ENCODE data around the gene PACSIN1. TPM values are rescaled to one million over a fixed set of nuclear protein-coding genes. Genes with fewer than 3 reads are reported as not detected.

The PACSIN1 gene
- total and polyA plus RNA-seq, 2 donors (not counting 3 experiments of a cell fraction or from before 2014, with no cell fraction given) = 0.03 TPM; not detected in 1

GRCh38 chr6:34489207-34489805 is 23.4 kb downstream of the PACSIN1 start:
- H3K27me3 ChIP-seq (ENCODE audit: control insufficient read depth in 2 of 2, insufficient read depth in 2 of 2, low read length in 2 of 2) = peaks cover 0 to 7% of the 10 kb centered on the region in 2 experiments
- no peaks in the 10 kb centered on the region for H3K4me1 ChIP-seq (ENCODE audit: control insufficient read depth, extremely low read depth, insufficient read depth, low read length)
- ChIA-PET CTCF (interaction anchor here (1.2 kb wide), 1 partner anchor 14 kb away, joined by 3 read pairs; no protein-coding TSS in a partner anchor), POLR2A (no interaction called here)
- H3K27ac ChIP-seq (ENCODE audit: insufficient read depth, low read depth, low read length) = no peak overlapping the region
- no peak overlapping the region for H2AFZ ChIP-seq (ENCODE audit: low read depth, low read length)
- no peaks in the 10 kb centered on the region for H3K9me3 ChIP-seq (replicated peaks; ENCODE audit: control insufficient read depth, insufficient read depth, low read length)
- no TSS peak for BruUV-seq (replicated peaks)
- no peak overlapping the region for H3K4me2 ChIP-seq (ENCODE audit: insufficient read depth, low read length)
- H3K9me1 ChIP-seq (replicated peaks; ENCODE audit: control insufficient read depth, extremely low read depth, insufficient read depth, low read length) = no peaks in the 10 kb centered on the region
- intact Hi-C loops (cut with micrococcal nuclease) (no loop called here), dilution Hi-C loops (cut with MboI; ENCODE audit: extremely low pct_ligation_motif_present, low sequenced_read_pairs) (no loop called here)
- DNase-seq (ENCODE audit: low read depth, low spot score) (no peak), FAIRE-seq (no peak)
- no peaks in the 10 kb centered on the region for H3K36me3 ChIP-seq (ENCODE audit: control insufficient read depth in 2 of 2, extremely low read depth in 1 of 2, insufficient read depth in 2 of 2, low read length in 2 of 2)
- no peak for TF ChIP-seq EZH2 (IDR thresholded peaks at IDR 0.05; ENCODE audit: borderline replicate concordance, low read depth, low read length, severe bottlenecking)
- TF ChIP-seq MYC (IDR thresholded peaks at IDR 0.05; ENCODE audit: low read depth, low read length) = no peak
- no peak for TF ChIP-seq JUN (IDR thresholded peaks at IDR 0.05; ENCODE audit: borderline replicate concordance, insufficient read depth, insufficient read length, low read depth)
- TF ChIP-seq FOS (IDR thresholded peaks at IDR 0.05; ENCODE audit: borderline replicate concordance, insufficient read depth, low read length) = no peak
- TF ChIP-seq POLR2A (IDR thresholded peaks at IDR 0.05; ENCODE audit: low read depth, low read length) = no peak
- no peak for TF ChIP-seq MAX (IDR thresholded peaks at IDR 0.05; ENCODE audit: insufficient read depth, insufficient read length)
- H3K4me3 ChIP-seq (replicated peaks in 1 of 3; ENCODE audit: insufficient read depth in 1 of 3, low read depth in 1 of 3, low read length in 3 of 3) = no peak overlapping the region
- no peaks in the 10 kb centered on the region for H3K79me2 ChIP-seq (ENCODE audit: control insufficient read depth, insufficient read depth, low read length)
- H3K9ac ChIP-seq (replicated peaks; ENCODE audit: extremely low read depth, insufficient read depth, low read length) = no peak overlapping the region
- H4K20me1 ChIP-seq (replicated peaks; ENCODE audit: control insufficient read depth, extremely low read depth, insufficient read depth, low read length) = no peaks in the 10 kb centered on the region

GRCh38 chr6:34490390-34491090 is 24.7 kb downstream of the PACSIN1 start:
- Histone ChIP-seq H3K36me3 (ENCODE audit: control insufficient read depth in 2 of 2, extremely low read depth in 1 of 2, insufficient read depth in 2 of 2, low read length in 2 of 2) (no peaks in the 10 kb centered on the region), H3K4me1 (ENCODE audit: control insufficient read depth, extremely low read depth, insufficient read depth, low read length) (no peaks in the 10 kb centered on the region), H3K79me2 (ENCODE audit: control insufficient read depth, insufficient read depth, low read length) (no peaks in the 10 kb centered on the region), H3K27me3 (ENCODE audit: control insufficient read depth in 2 of 2, insufficient read depth in 2 of 2, low read length in 2 of 2) (peaks cover 0 to 7% of the 10 kb centered on the region in 2 experiments), H3K4me3 (replicated peaks in 1 of 3; ENCODE audit: insufficient read depth in 1 of 3, low read depth in 1 of 3, low read length in 3 of 3) (no peak overlapping the region), H3K9me3 (replicated peaks; ENCODE audit: control insufficient read depth, insufficient read depth, low read length) (no peaks in the 10 kb centered on the region), H3K4me2 (ENCODE audit: insufficient read depth, low read length) (no peak overlapping the region), H3K9ac (replicated peaks; ENCODE audit: extremely low read depth, insufficient read depth, low read length) (no peak overlapping the region), H4K20me1 (replicated peaks; ENCODE audit: control insufficient read depth, extremely low read depth, insufficient read depth, low read length) (no peaks in the 10 kb centered on the region), H2AFZ (ENCODE audit: low read depth, low read length) (no peak overlapping the region), H3K27ac (ENCODE audit: insufficient read depth, low read depth, low read length) (no peak overlapping the region), H3K9me1 (replicated peaks; ENCODE audit: control insufficient read depth, extremely low read depth, insufficient read depth, low read length) (no peaks in the 10 kb centered on the region)
- FAIRE-seq = no peak
- no TSS peak for BruUV-seq (replicated peaks)
- dilution Hi-C loops (cut with MboI; ENCODE audit: extremely low pct_ligation_motif_present, low sequenced_read_pairs) = no loop called here
- intact Hi-C loops (cut with micrococcal nuclease) = no loop called here
- no peak for DNase-seq (ENCODE audit: low read depth, low spot score)
- ChIA-PET CTCF (no interaction called here), POLR2A (no interaction called here)
- TF ChIP-seq MYC (IDR thresholded peaks at IDR 0.05; ENCODE audit: low read depth, low read length) (no peak), MAX (IDR thresholded peaks at IDR 0.05; ENCODE audit: insufficient read depth, insufficient read length) (no peak), CTCF (IDR thresholded peaks at IDR 0.05; ENCODE audit: extremely low read depth in 1 of 2, insufficient read depth in 1 of 2, low read depth in 1 of 2, low read length in 2 of 2) (no peak), EZH2 (IDR thresholded peaks at IDR 0.05; ENCODE audit: borderline replicate concordance, low read depth, low read length, severe bottlenecking) (no peak), FOS (IDR thresholded peaks at IDR 0.05; ENCODE audit: borderline replicate concordance, insufficient read depth, low read length) (no peak), JUN (IDR thresholded peaks at IDR 0.05; ENCODE audit: borderline replicate concordance, insufficient read depth, insufficient read length, low read depth) (no peak), POLR2AphosphoS5 (IDR thresholded peaks at IDR 0.05; ENCODE audit: insufficient read depth, low read depth, low read length) (no peak), POLR2A (IDR thresholded peaks at IDR 0.05; ENCODE audit: low read depth, low read length) (no peak), GATA2 (IDR thresholded peaks at IDR 0.05; ENCODE audit: insufficient read depth, insufficient read length, low read depth, low read length) (no peak)

All from endothelial cell of umbilical vein (primary cell).